HS-27A (cell line): ENCODE measurements around the gene LGALS12.
A peak's percentile ranks its signal among the peaks of the same experiment; 100 is the strongest.
"Not testable (repeated sequence)": the region's sequence is repeated elsewhere in the genome, so short reads cannot be mapped to it uniquely, and the experiment has no call there.

ENCODE experiments used
- DNase-seq: peaks from one replicate; pipeline ENCODE4 v3.0.0-alpha.2; 2012; ENCODE audit warnings: low read depth, missing footprints

The LGALS12 gene

GRCh38 chr11:63534076-63534475 is 28.2 kb downstream of the LGALS12 start:
- no peak for DNase-seq

GRCh38 chr11:63534895-63535461 is 29.1 kb downstream of the LGALS12 start:
- DNase-seq: no peak

GRCh38 chr11:63535734-63536133 is 29.9 kb downstream of the LGALS12 start:
- DNase-seq: no peak

GRCh38 chr11:63536669-63537292 is 30.9 kb downstream of the LGALS12 start, which contains the start of gene PLAAT4:
Gene PLAAT4, plus strand, starts transcription at chr11:63536808. Its CDS starts 61 bp downstream, at chr11:63536869.
- DNase-seq: no peak

GRCh38 chr11:63537293-63538101 is 31.6 kb downstream of the LGALS12 start:
- no peak for DNase-seq

- DNase-seq: not testable (repeated sequence)
Measured at GRCh38 chr11:63542506-63542905, 36.6 kb downstream of the LGALS12 start.

- DNase-seq: no peak
Measured at GRCh38 chr11:63543711-63544110, 37.8 kb downstream of the LGALS12 start.

GRCh38 chr11:63547061-63547460 is 41.2 kb downstream of the LGALS12 start:
- DNase-seq: no peak

- no peak for DNase-seq
Measured at GRCh38 chr11:63548178-63548577, 42.3 kb downstream of the LGALS12 start.

- DNase-seq: no peak
Measured at GRCh38 chr11:63549411-63549810, 43.5 kb downstream of the LGALS12 start.

GRCh38 chr11:63550156-63550700 is 44.3 kb downstream of the LGALS12 start:
- not testable (repeated sequence) for DNase-seq

GRCh38 chr11:63551091-63551888 is 45.4 kb downstream of the LGALS12 start:
- no peak for DNase-seq

GRCh38 chr11:63551889-63552266 is 46.0 kb downstream of the LGALS12 start:
- DNase-seq: no peak

GRCh38 chr11:63552921-63553320 is 47.0 kb downstream of the LGALS12 start:
- no peak for DNase-seq

GRCh38 chr11:63553759-63554158 is 47.9 kb downstream of the LGALS12 start:
- DNase-seq: no peak

- no peak for DNase-seq
Measured at GRCh38 chr11:63554877-63555223, 49.0 kb downstream of the LGALS12 start.

GRCh38 chr11:63556404-63557013 is 50.6 kb downstream of the LGALS12 start:
- DNase-seq: no peak

GRCh38 chr11:63557570-63557969 is 51.7 kb downstream of the LGALS12 start:
- no peak for DNase-seq

- DNase-seq: no peak
Measured at GRCh38 chr11:63558459-63559157, 52.7 kb downstream of the LGALS12 start.

- peak; percentile 51 for DNase-seq
Measured at GRCh38 chr11:63560506-63561180, 54.8 kb downstream of the LGALS12 start.
